Measurements from ENCODE around the gene MZT2A. TPM values are rescaled to one million over a fixed set of nuclear protein-coding genes. Genes with fewer than 3 reads are reported as not detected.
"Not testable (repeated sequence)": the region's sequence is repeated elsewhere in the genome, so short reads cannot be mapped to it uniquely, and the experiment has no call there.

Gene MZT2A
- 374 TPM for polyA plus RNA-seq (2012; ENCODE audit: insufficient read depth, insufficient read length)

DNA sequence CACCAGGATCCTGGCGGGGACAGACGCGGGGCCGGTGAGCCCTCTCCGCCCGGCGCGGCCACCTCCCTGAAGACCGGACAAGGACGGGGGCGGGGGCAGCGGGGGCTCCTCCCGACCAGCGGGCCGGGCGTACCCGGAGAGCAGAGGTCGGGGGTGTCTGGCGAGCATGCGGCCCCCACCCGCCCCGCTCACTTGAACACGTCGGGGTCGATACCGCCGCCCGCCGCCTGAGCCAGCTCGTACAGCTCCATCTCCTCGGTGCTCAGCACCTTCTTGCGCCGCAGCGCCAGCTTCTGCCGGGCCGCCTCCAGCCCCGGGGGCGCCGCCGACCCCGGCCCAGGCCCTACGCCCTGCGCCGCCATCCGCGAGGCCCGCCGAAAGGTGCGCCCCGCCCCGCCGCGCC is at the start of gene MZT2A:
MZT2A (minus strand) TSS at position 383 of the 403 bp plus-strand sequence; CDS start at position 362, 21 bp downstream.
- DNase-seq (ENCODE audit: low read depth, low spot score): not testable (repeated sequence)
- peak within 1 kb of the TSS; percentile 91 for H3K4me3 ChIP-seq (ENCODE audit: low read length)

DNA sequence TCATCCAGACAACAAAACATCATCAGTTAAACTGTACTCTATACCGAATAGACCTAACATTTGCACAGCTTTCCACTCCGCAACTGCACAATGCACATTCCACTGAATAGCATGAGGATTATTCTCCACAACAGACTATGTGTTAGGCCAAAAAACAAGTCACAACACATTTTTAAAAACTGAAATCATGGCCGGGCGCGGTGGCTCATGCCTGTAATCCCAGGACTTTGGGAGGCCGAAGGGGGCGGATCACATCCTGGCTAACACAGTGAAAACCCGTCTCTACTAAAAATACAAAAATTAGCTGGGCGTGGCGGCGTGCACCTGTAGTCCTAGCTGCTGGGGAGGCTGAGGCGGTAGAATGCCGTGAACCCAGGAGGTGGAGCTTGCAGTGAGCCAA is 46.7 kb upstream of the MZT2A start:
- not testable (repeated sequence) for DNase-seq (ENCODE audit: low read depth, low spot score); H3K4me3 ChIP-seq (ENCODE audit: low read length)

- not testable (repeated sequence) for H3K4me3 ChIP-seq (ENCODE audit: low read length); DNase-seq (ENCODE audit: low read depth, low spot score)
Observed at GRCh38 chr2:131536841-131537240, 44.6 kb upstream of the MZT2A start.

DNA sequence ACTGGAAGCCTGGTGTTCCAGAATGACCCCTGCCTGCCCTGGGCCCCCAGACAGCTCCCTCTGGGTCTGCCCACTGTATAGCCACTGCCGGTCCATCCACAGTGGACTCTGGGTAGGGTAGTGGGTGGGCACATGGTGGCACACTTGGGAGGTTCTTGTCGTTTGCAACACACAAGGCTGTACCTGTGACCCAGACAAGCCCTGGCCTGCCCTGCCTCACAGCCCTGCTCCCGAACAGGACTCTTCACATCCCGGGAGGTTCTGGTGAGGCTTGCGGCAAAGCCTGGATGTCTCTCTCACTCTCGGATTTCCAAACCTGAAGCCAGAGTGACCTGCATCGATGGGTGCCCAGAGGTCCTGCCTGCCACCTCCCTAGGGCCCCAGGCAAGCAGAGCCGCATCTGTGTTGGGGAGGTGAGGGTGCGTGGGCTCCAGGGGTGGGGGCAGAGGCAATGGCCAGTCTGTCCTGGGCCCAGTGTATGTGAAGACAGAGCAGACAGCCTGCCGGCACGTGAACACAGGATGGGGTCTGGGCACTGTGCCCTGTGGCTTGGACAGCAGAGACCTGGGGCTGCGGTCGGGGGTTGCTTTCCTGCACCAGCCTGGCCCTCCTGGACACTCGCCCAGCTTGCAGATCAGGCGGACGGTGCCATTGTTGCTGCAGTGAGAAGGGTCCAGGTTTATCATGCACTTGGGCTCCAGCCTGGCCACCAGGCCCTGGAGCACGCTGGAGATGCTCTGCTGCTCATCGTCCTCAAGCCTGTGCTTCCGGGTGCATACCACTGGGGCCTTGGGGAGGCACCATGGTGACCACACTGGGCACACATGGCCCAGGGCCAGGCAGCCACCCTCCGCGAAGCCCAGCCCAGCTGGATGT is 44.0 kb upstream of the MZT2A start:
- not testable (repeated sequence) for H3K4me3 ChIP-seq (ENCODE audit: low read length); DNase-seq (ENCODE audit: low read depth, low spot score)

DNA sequence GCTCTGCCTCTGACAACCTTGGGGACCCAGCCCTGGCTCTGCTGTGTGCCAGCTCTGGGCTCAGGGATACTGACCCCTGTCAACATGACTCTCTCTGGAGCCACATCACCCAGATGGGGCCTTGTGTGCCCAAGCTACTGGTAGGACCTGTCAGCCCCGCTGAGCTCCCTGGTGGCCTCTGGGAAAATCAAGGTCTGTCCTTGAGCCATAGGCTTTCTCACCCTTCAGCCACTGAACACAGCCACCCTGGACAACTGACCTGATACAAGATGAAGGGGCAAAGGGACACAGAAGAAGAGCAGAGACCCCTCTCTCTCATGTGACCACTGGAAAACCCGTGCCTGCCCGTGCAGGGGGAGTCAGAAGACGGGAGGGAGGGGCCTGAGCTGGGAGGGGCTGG is 43.3 kb upstream of the MZT2A start:
- no peak for DNase-seq (ENCODE audit: low read depth, low spot score)

GRCh38 chr2:131534965-131535364 is 42.8 kb upstream of the MZT2A start:
- not testable (repeated sequence) for H3K4me3 ChIP-seq (ENCODE audit: low read length); DNase-seq (ENCODE audit: low read depth, low spot score)

More for the DNA sequence above, 43.3 kb upstream of the MZT2A start:
- H3K4me3 ChIP-seq (ENCODE audit: low read length): no peak overlapping the region

DNA sequence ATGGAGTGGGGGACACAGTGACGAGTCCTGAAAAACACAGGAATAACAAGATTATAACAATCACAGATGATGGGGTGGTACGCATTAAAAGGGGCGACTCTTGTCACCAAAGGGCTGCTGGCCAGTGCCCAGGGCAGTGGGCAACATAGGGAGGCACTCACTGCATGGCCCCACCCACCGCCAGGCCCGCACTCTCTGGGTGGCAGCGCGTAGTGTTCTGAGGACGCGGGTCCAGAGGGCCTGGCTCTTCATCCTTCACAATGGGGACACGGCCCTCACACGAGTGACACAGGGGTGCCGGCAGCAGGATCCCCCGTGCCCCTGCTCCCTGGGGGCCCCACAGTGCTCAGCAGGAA is 42.1 kb upstream of the MZT2A start:
- not testable (repeated sequence) for DNase-seq (ENCODE audit: low read depth, low spot score); H3K4me3 ChIP-seq (ENCODE audit: low read length)

DNA sequence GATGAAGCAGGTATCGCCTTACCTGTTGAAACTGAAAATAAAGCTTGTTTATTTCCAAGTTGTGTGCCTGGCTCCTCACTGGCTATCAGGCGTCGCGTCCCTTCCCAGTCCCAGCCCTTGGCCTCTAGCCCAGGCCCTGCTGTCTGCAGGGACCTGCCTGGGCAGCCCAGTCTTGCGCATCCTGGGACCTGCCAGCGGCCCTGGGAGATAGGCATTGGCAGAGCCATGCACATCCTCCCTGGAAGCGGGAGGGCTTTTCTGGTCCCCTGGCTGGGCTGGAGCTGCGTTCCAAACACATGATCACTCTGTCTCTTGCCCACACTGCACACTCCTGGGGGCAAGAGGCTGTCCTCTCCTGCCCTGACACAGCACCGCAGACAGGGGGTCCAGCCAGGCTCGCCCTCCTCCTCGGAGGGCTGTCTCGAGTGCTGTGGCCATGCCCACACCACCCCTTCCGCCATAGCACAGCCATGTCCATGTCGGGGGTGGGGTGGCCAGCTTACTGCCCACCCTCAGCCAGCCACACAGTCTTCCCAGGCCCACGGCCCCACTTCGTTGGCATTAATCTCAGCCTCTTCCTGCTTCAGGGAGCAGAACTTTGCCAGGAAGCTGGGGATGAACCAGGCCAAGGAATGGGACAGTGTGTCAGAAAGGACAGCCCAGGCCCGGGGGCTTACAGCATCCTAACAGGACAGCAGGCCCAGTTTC is 41.6 kb upstream of the MZT2A start:
- H3K4me3 ChIP-seq (ENCODE audit: low read length); DNase-seq (ENCODE audit: low read depth, low spot score): not testable (repeated sequence)

- not testable (repeated sequence) for H3K4me3 ChIP-seq (ENCODE audit: low read length); DNase-seq (ENCODE audit: low read depth, low spot score)
Observed at GRCh38 chr2:131532723-131533608, 40.8 kb upstream of the MZT2A start.

DNA sequence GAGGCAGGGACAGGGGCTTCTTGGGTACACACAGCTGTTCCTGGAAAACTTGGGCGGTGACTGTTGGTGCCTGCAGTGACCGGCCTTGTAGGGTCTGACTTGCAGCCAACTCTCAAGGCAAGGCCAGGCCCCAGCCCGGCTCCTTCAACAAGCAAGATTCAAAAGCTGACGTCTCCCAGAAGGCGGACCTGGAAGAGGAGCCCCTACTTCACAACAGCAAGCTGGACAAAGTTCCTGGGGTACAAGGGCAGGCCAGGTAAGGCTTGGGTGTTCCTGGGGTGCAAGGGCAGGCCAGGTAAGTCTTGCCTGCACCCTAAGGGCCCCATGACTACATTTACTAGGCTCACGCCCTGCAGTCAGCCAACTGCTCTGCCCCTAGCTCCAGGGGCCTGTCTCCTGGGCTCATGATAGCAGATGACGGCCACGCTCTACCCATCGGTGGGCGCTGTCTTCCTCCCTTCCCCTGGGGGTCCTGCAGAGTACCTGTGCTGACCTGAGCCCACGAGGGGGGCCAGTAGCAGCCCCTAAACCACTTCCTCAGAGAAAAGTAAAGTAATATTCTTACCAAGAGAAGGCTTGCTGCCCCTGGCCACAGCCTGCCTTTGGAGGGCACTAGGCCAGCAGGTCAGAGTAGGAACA is 39.5 kb upstream of the MZT2A start:
- H3K4me3 ChIP-seq (ENCODE audit: low read length); DNase-seq (ENCODE audit: low read depth, low spot score): not testable (repeated sequence)

DNA sequence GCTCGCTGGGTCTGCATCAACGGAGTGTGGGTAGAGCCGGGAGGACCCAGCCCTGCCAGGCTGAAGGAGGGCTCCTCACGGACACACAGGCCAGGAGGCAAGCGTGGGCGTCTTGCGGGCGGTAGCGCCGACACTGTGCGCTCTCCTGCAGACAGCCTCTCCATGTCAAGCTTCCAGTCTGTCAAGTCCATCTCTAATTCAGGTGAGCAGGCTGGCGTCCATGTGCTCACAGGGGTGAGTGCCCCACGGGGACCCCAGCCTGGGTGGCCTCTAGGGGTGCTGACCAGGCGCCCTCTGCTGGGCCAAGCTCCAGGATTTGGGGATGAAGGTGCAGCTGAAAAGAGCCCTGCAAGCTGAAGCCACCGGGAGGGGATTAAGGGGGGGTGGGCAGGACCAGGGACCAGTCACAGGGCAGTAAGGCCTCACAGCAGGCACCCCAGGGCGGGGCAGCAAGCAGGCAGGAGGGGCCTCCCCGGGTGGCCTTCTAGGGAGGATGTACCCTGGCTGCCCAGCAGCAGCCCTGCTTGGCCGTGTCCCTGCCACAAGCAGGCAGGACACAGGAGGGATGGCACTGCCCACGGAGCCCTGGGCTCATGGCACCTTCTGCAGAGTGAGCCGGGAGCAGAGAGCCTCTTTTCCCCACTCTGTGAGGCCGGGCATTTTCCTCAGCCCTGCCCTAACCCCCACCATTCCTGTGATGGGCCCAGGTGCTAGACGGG is 38.6 kb upstream of the MZT2A start:
- H3K4me3 ChIP-seq (ENCODE audit: low read length); DNase-seq (ENCODE audit: low read depth, low spot score): not testable (repeated sequence)

- H3K4me3 ChIP-seq (ENCODE audit: low read length); DNase-seq (ENCODE audit: low read depth, low spot score): not testable (repeated sequence)
Observed at GRCh38 chr2:131529864-131530445, 37.8 kb upstream of the MZT2A start.

DNA sequence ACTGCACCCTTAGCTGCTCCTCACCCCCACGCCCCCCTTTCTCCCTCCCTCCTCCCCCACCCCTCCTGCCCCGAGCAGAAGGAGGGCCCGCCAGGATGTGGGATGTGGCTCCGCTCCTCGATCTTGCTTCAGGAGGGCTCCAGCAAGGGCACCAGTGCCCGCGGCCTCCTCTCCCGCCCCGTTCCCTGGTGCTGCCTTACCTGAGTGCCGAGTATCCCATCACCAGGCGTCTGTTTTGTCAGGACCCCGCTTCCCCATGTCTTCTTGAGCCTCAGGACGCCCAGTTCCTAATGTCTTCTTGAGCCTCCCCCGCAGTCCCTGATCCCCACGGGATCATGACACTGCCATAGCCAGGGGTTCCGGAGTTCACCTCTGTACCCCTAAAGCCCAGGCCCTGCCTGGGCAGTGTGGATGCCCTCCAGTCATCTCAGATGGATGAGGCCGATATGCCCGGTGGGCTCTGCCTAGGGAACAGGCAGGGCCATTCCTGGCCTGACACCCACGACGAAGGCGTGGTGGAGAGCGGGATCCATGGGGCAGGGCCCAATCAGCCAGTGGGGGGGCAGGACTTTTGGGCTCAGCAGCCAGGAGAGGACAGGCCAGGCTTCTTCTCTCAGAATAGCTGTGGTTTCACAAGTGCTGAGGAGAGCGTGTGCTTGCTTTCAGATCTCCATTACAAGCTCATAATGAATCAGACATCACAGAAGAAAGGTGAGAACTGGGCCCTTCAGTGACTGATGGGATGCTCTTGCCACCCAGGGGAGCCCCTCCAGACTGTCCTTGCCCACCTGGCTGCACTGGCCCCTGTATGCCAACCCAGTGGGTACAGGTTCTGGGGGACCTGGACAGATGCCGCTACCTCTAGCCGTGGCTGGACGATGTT is 37.0 kb upstream of the MZT2A start:
- H3K4me3 ChIP-seq (ENCODE audit: low read length): peak overlapping the region; percentile 55
- peak; percentile 39 for DNase-seq (ENCODE audit: low read depth, low spot score)

DNA sequence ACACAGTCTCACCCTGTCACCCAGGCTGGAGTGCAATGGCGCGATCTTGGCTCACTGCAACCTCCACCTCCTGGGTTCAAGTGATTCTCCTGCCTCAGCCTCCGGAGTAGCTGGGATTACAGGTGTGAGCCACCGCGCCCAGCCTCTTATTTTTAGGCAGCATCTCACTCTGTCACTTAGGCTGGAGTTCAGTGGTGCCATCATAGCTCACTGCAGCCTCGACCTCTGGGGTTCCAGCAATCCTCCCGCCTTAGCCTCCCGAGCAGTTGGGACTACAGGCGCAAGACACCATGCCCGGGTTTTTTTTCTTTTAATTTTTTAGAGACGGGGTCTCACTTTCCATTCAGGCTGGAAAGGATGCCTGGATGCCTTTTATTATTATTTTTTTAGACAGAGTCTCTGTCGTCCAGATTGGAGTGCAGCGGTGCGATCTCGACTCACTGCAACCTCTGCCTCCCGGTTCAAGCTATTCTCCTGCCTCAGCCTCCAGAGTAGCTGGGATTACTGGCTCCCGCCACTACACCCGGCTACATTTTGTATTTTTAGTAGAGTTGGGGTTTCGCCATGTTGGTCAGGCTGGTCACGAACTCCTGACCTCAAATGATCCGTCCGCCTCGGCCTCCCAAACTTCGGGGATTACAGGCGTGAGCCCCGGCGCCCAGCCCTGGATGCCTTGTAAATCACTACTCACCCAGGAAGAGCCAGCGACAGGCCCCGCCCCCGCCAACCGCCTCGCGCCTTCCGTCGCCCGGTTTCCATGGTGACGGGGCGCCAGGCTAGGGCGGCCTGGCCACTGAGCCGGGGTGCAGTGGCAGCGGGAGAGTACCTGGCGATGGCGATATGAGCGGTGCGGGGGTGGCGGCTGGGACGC is 35.2 kb upstream of the MZT2A start, which contains the start of gene CCDC74A:
CCDC74A (plus strand) TSS at position 758 of the 871 bp plus-strand sequence; CDS start at position 841, 83 bp downstream.
- peak within 1 kb of the TSS; percentile 55 for H3K4me3 ChIP-seq (ENCODE audit: low read length)
- peak; percentile 32 for DNase-seq (ENCODE audit: low read depth, low spot score)

DNA sequence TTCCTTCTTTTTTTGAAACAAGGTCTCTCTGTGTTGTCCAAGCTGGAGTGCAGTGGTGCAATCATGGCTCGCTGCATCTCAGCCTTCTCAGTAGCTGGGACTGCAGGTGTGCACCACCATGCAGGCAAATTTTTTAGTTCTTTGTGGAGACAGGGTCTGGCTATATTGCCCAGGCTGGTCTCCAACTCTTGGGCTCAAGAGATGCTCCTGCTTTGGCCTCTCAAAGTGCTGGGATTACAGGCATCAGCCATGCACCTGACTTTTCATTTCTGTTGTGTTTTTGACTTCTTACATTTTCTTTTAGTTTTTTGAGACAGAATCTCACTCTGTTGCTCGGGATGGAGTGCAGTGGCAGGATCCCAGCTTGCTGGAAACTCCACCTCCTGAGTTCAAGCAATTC is 33.1 kb upstream of the MZT2A start:
- not testable (repeated sequence) for DNase-seq (ENCODE audit: low read depth, low spot score); H3K4me3 ChIP-seq (ENCODE audit: low read length)
